Endothelial cell of umbilical vein (primary cell): Measurements from ENCODE around the gene ARHGEF25. TPM values are rescaled to one million over a fixed set of nuclear protein-coding genes. Genes with fewer than 3 reads are reported as not detected.

Source experiments
- BruUV-seq: library from RNA; stranded (reverse); fragments of 400-500 nt; replicated peaks from 2 replicates; lab custom pipeline; 2021; lab: Mats Ljungman, UMichigan
- CTCF ChIA-PET: fragments of 300-600, 350-600 bp; sonication (Branson Sonifier 250); formaldehyde crosslinking; loops from one replicate; lab custom pipeline; 2021; ENCODE audit warnings: antibody characterized with exemption, inconsistent platforms; lab: Charles Lee
- POLR2A ChIA-PET: fragments of 300-600, 350-600 bp; sonication (Branson Sonifier 250); formaldehyde crosslinking; loops from one replicate; lab custom pipeline; 2021; ENCODE audit warnings: antibody characterized with exemption, inconsistent platforms; lab: Charles Lee
- DNase-seq: peaks from one replicate; pipeline ENCODE4 v3.0.0-alpha.2; 2011; ENCODE audit warnings: low read depth, low spot score
- FAIRE-seq: peaks from 2 replicates; lab custom pipeline; 2011; peaks lifted over from hg19 to GRCh38; lab: Jason Lieb, UNC
- H2AFZ ChIP-seq: 2 replicates; pipeline ENCODE4 v1.6.0; 2012; ENCODE audit warnings: low read depth, low read length, control low read depth, inconsistent platforms
- H3K27ac ChIP-seq: 2 replicates; pipeline ENCODE4 v1.5.1; 2011; ENCODE audit warnings: low read depth, mild to moderate bottlenecking, control low read depth, low read length, moderate library complexity; ENCODE audit not compliant: insufficient read depth
- H3K27me3 ChIP-seq, 2 experiments: 2 replicates each; pipeline versions ENCODE4 v1.6.0 to v1.6.1; 2011; ENCODE audit warnings: low read length in 2 of 2, mixed read lengths in 1 of 2; ENCODE audit not compliant: control insufficient read depth in 2 of 2, insufficient read depth in 2 of 2
- H3K36me3 ChIP-seq, 2 experiments: 2 replicates in 1 of 2; 3 replicates in 1 of 2; pipeline ENCODE4 v1.5.1; 2011; ENCODE audit warnings: low read length in 2 of 2, mild to moderate bottlenecking in 1 of 2, moderate library complexity in 1 of 2; ENCODE audit not compliant: control insufficient read depth in 2 of 2, insufficient read depth in 2 of 2; ENCODE audit errors: extremely low read depth in 1 of 2
- H3K4me1 ChIP-seq: 3 replicates; pipeline ENCODE4 v1.5.1; 2011; ENCODE audit warnings: mild to moderate bottlenecking, low read length; ENCODE audit not compliant: control insufficient read depth, insufficient read depth; ENCODE audit errors: extremely low read depth
- H3K4me2 ChIP-seq: 2 replicates; pipeline ENCODE4 v1.6.1; 2011; ENCODE audit warnings: low read length, control low read depth, mixed read lengths; ENCODE audit not compliant: insufficient read depth
- H3K4me3 ChIP-seq, 3 experiments: fragments of 200-600 bp in 1 of 3; sonication (generic), shearing (Covaris generic) in 1 of 3; replicated peaks in 1 of 3; 2 replicates each; pipeline ENCODE4 v1.5.1; 2011 to 2016; ENCODE audit warnings: control low read depth in 3 of 3, low read length in 3 of 3, mild to moderate bottlenecking in 2 of 3, inconsistent platforms in 1 of 3, low read depth in 1 of 3, moderate library complexity in 1 of 3; ENCODE audit not compliant: insufficient read depth in 1 of 3
- H3K79me2 ChIP-seq: 2 replicates; pipeline ENCODE4 v1.6.0; 2012; ENCODE audit warnings: low read length, inconsistent platforms; ENCODE audit not compliant: control insufficient read depth, insufficient read depth
- H3K9ac ChIP-seq: replicated peaks from 2 replicates; pipeline ENCODE3; 2011; ENCODE audit warnings: low read length, control low read depth; ENCODE audit not compliant: insufficient read depth; ENCODE audit errors: extremely low read depth
- H3K9me1 ChIP-seq: replicated peaks from 3 replicates; pipeline ENCODE4 v1.6.0; 2011; ENCODE audit warnings: mild to moderate bottlenecking, low read length; ENCODE audit not compliant: control insufficient read depth, insufficient read depth; ENCODE audit errors: extremely low read depth
- H3K9me3 ChIP-seq: replicated peaks from 2 replicates; pipeline ENCODE4 v1.5.1; 2012; ENCODE audit warnings: low read length, inconsistent platforms; ENCODE audit not compliant: control insufficient read depth, insufficient read depth
- H4K20me1 ChIP-seq: replicated peaks from 2 replicates; pipeline ENCODE3; 2011; ENCODE audit warnings: mild to moderate bottlenecking, low read length; ENCODE audit not compliant: control insufficient read depth, insufficient read depth; ENCODE audit errors: extremely low read depth
- GATA2 ChIP-seq: IDR thresholded peaks from 2 replicates; pipeline ENCODE4 v1.7.0; 2011; ENCODE audit warnings: low read depth, mild to moderate bottlenecking, moderate library complexity, mixed read lengths, low read length; ENCODE audit not compliant: insufficient read length, insufficient read depth
- POLR2A ChIP-seq: IDR thresholded peaks from 2 replicates; pipeline ENCODE4 v1.6.1; 2012; ENCODE audit warnings: low read depth, mild to moderate bottlenecking, control low read depth, low read length
- dilution Hi-C: fragments of 300-500 bp; cut with MboI; formaldehyde crosslinking; loops from one replicate; pipeline ENCODE4 v1.15.0; 2019; ENCODE audit warnings: low sequenced_read_pairs; ENCODE audit not compliant: extremely low pct_ligation_motif_present
- intact Hi-C: fragments of 100-400 bp; cut with micrococcal nuclease; formaldehyde crosslinking; loops from one replicate; pipeline ENCODE4 v1.10.0; 2022
- polyA plus RNA-seq, 4 experiments: library from polyadenylated mRNA; depleted of rRNA in 3 of 4; stranded (reverse) in 3 of 4; unstranded in 1 of 4; fragments of >200 nt; gene quantifications; 2 replicates each; pipeline versions ENCODE4 v1.2.1 to v1.2.3, GENCODE V29; 2011 to 2012; ENCODE audit warnings: missing spikeins in 1 of 4
- total RNA-seq: library from RNA; stranded (reverse); gene quantifications from 2 replicates; pipeline ENCODE4 v1.2.3, GENCODE V29; 2021
- TF ChIP-seq, protein P1 (sequence below), 2 donors: IDR thresholded peaks; 1 replicate in 1 of 2; 2 replicates in 1 of 2; pipeline ENCODE4 v1.5.1; 2011; ENCODE audit warnings: low read length in 2 of 2, mild to moderate bottlenecking in 2 of 2, moderate library complexity in 2 of 2, control low read depth in 1 of 2, inconsistent platforms in 1 of 2, low read depth in 1 of 2; ENCODE audit not compliant: insufficient read depth in 1 of 2; ENCODE audit errors: extremely low read depth in 1 of 2

The ARHGEF25 gene
- total and polyA plus RNA-seq, 2 donors (not counting 3 experiments of a cell fraction or from before 2014, with no cell fraction given), result 4.7 to 7.4 TPM

DNA sequence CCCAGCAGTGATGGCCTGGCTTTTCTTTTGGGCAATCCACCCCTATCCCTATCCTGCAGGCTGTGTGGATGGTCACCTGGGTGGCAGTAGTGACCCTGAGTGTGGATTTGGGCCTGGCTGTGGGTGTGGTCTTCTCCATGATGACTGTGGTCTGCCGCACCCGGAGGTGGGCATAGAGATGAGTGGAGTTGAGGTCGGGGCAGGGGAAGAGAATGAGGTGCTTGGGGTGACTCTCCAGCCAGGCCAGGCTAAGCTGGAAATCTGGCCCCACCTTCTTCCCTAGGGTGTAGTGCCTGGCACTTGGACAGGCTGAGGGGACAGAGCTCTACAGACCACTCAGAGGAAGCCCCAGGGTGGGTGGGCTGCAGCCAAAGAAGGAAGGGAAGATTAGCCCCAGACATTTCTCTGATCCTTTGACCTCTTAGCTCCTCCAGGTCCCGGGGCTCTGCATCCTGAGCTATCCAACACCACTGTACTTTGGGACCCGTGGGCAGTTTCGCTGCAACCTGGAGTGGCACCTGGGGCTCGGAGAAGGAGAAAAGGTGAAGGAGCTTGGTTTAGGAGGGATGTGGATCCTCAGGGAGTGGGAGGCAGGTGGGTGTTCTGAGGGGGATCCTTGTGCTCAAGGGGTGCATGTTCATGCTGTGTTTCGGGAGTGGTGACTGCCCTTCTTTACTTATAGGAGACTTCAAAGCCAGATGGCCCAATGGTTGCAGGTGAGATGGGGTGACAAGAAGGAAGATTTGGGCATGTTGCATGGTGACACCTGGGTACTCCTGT is 13.4 kb downstream of the ARHGEF25 start:
- FAIRE-seq (no peak), DNase-seq (no peak)
- Histone ChIP-seq H3K4me1 (peaks cover 5% of the 10 kb centered on the region), H3K9ac (no peak overlapping the region), H2AFZ (no peak overlapping the region), H3K4me3 (no peak overlapping the region), H3K36me3 (no peaks in the 10 kb centered on the region), H3K79me2 (no peaks in the 10 kb centered on the region), H3K27me3 (peaks cover 58 to 73% of the 10 kb centered on the region in 2 experiments), H3K4me2 (no peak overlapping the region), H3K9me1 (no peaks in the 10 kb centered on the region), H4K20me1 (no peaks in the 10 kb centered on the region), H3K27ac (no peak overlapping the region), H3K9me3 (no peaks in the 10 kb centered on the region)
- CTCF ChIA-PET, result interaction anchor here (7.2 kb wide), 1 partner anchor 43 kb away, joined by 109 read pairs; no protein-coding TSS in a partner anchor
- POLR2A ChIA-PET, result no interaction called here
- TF ChIP-seq, protein P1, sequence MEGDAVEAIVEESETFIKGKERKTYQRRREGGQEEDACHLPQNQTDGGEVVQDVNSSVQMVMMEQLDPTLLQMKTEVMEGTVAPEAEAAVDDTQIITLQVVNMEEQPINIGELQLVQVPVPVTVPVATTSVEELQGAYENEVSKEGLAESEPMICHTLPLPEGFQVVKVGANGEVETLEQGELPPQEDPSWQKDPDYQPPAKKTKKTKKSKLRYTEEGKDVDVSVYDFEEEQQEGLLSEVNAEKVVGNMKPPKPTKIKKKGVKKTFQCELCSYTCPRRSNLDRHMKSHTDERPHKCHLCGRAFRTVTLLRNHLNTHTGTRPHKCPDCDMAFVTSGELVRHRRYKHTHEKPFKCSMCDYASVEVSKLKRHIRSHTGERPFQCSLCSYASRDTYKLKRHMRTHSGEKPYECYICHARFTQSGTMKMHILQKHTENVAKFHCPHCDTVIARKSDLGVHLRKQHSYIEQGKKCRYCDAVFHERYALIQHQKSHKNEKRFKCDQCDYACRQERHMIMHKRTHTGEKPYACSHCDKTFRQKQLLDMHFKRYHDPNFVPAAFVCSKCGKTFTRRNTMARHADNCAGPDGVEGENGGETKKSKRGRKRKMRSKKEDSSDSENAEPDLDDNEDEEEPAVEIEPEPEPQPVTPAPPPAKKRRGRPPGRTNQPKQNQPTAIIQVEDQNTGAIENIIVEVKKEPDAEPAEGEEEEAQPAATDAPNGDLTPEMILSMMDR (IDR thresholded peaks at IDR 0.05; ENCODE audit: extremely low read depth in 1 of 2, insufficient read depth in 1 of 2, low read depth in 1 of 2, low read length in 2 of 2), result no peak
- TF ChIP-seq POLR2A, result no peak
- no peak for TF ChIP-seq GATA2
- BruUV-seq, result no TSS peak
- intact Hi-C loops (no loop called here), dilution Hi-C loops (no loop called here)
